Panc1 (cell line): ENCODE measurements around the gene SPO11. TPM values are rescaled to one million over a fixed set of nuclear protein-coding genes. Genes with fewer than 3 reads are reported as not detected.

Experiments used
- ATAC-seq: fragments of 200-7000 bp; cut with Tn5 transposase; 2 replicates; pipeline ENCODE4 v1.9.1; 2020; ENCODE audit warnings: mild to moderate bottlenecking, moderate library complexity
- BruUV-seq: library from RNA; stranded (reverse); fragments of 400-500 nt; replicated peaks from 2 replicates; lab custom pipeline; 2021; lab: Mats Ljungman, UMichigan
- CTCF ChIA-PET: fragments of 300-600 bp; sonication (Branson Sonifier 250); formaldehyde crosslinking; loops from one replicate; lab custom pipeline; 2022; ENCODE audit warnings: antibody characterized with exemption; lab: Charles Lee
- POLR2A ChIA-PET: fragments of 300-600 bp; sonication (Branson Sonifier 250); formaldehyde crosslinking; loops from one replicate; lab custom pipeline; 2022; ENCODE audit warnings: antibody characterized with exemption; lab: Charles Lee
- DNase-seq: peaks from one replicate; pipeline ENCODE4 v3.0.0-alpha.2; 2010; ENCODE audit warnings: low read depth, low spot score
- H3K27ac ChIP-seq: 2 replicates; pipeline ENCODE4 v1.5.1; 2011; ENCODE audit warnings: mild to moderate bottlenecking, low read length, inconsistent platforms
- H3K27me3 ChIP-seq: fragments of 200-500 bp; sonication (Bioruptor generic); 2 replicates; pipeline ENCODE4 v1.6.0; 2014; ENCODE audit warnings: low read length, inconsistent platforms; ENCODE audit not compliant: control insufficient read depth, insufficient read depth
- H3K36me3 ChIP-seq: fragments of 200-500 bp; sonication (Bioruptor generic); 2 replicates; pipeline ENCODE4 v1.5.1; 2014; ENCODE audit warnings: inconsistent platforms, mild to moderate bottlenecking, low read length, moderate library complexity; ENCODE audit not compliant: control insufficient read depth, insufficient read depth
- H3K4me1 ChIP-seq: 2 replicates; pipeline ENCODE4 v1.5.1; 2011; ENCODE audit warnings: inconsistent platforms, mild to moderate bottlenecking, low read length, moderate library complexity; ENCODE audit not compliant: control insufficient read depth, insufficient read depth
- H3K4me3 ChIP-seq, 2 experiments: 2 replicates each; pipeline ENCODE4 v1.5.1; 2011 to 2012; ENCODE audit warnings: low read depth in 2 of 2, low read length in 2 of 2, mild to moderate bottlenecking in 2 of 2, inconsistent platforms in 1 of 2, moderate library complexity in 1 of 2
- H3K9me3 ChIP-seq: fragments of 200-500 bp; sonication (Bioruptor generic); 2 replicates; pipeline ENCODE4 v1.5.1; 2014; ENCODE audit warnings: low read depth, mild to moderate bottlenecking, inconsistent platforms, low read length, moderate library complexity; ENCODE audit not compliant: control insufficient read depth, insufficient read depth
- CTCF ChIP-seq: fragments of 450-650 bp; IDR thresholded peaks from 2 replicates; pipeline ENCODE4 v1.5.1; 2017; ENCODE audit warnings: mild to moderate bottlenecking
- POLR2AphosphoS5 ChIP-seq: IDR thresholded peaks from 2 replicates; pipeline ENCODE4 v1.6.1; 2012; ENCODE audit warnings: mild to moderate bottlenecking, low read depth, low read length, moderate library complexity
- REST ChIP-seq, 2 experiments: IDR thresholded peaks; 2 replicates each; pipeline ENCODE4 v1.6.1; 2011 to 2012; ENCODE audit warnings: low read depth in 2 of 2, control low read depth in 1 of 2, low read length in 1 of 2, mild to moderate bottlenecking in 1 of 2, moderate library complexity in 1 of 2; ENCODE audit not compliant: insufficient read depth in 1 of 2
- SIN3A ChIP-seq: IDR thresholded peaks from 2 replicates; pipeline ENCODE4 v1.6.1; 2012; ENCODE audit warnings: low read depth, mild to moderate bottlenecking, low read length, moderate library complexity, borderline replicate concordance; ENCODE audit not compliant: insufficient read depth
- TCF7L2 ChIP-seq: IDR thresholded peaks from 2 replicates; pipeline ENCODE4 v1.6.1; 2011; ENCODE audit warnings: mild to moderate bottlenecking, low read depth, low read length, inconsistent platforms
- in situ Hi-C: cut with HindIII; loops from 2 replicates; pipeline ENCODE4 v1.10.0; 2016; ENCODE audit warnings: low sequenced_read_pairs, low pct_unique_long_range_greater_than_20kb
- intact Hi-C: fragments of 100-400 bp; cut with micrococcal nuclease; formaldehyde crosslinking; loops from one replicate; pipeline ENCODE4 v1.10.0; 2022; ENCODE audit not compliant: unreplicated experiment
- total RNA-seq: library from RNA; stranded (reverse); gene quantifications from one replicate; pipeline ENCODE4 v1.2.1, GENCODE V29; 2021; ENCODE audit not compliant: unreplicated experiment

The SPO11 gene
- total RNA-seq, 1 experiment from 2014 or later: not detected

GRCh38 chr20:57316795-57317201 lies 12.8 kb upstream of the SPO11 start:
- intact Hi-C loops: no loop called here
- ChIA-PET CTCF (no interaction called here), POLR2A (no interaction called here)
- in situ Hi-C loops: no loop called here
- TF ChIP-seq POLR2AphosphoS5 (no peak), SIN3A (no peak), CTCF (no peak), TCF7L2 (no peak), REST (IDR thresholded peaks at IDR 0.05; ENCODE audit: insufficient read depth in 1 of 2, low read depth in 2 of 2, low read length in 1 of 2) (no peak)
- DNase-seq (no peak), ATAC-seq (no peak)
- Histone ChIP-seq H3K36me3 (no peaks in the 10 kb centered on the region), H3K4me1 (no peaks in the 10 kb centered on the region), H3K27ac (no peak overlapping the region), H3K9me3 (no peaks in the 10 kb centered on the region), H3K4me3 (no peak overlapping the region), H3K27me3 (peaks cover 15% of the 10 kb centered on the region)
- no TSS peak for BruUV-seq

GRCh38 chr20:57317316-57317788 lies 12.3 kb upstream of the SPO11 start:
- Histone ChIP-seq H3K4me3 (no peak overlapping the region), H3K36me3 (no peaks in the 10 kb centered on the region), H3K4me1 (no peaks in the 10 kb centered on the region), H3K27ac (no peak overlapping the region), H3K9me3 (no peaks in the 10 kb centered on the region), H3K27me3 (peaks cover 11% of the 10 kb centered on the region)
- ATAC-seq (no peak), DNase-seq (no peak)
- TF ChIP-seq REST (IDR thresholded peaks at IDR 0.05; ENCODE audit: insufficient read depth in 1 of 2, low read depth in 2 of 2, low read length in 1 of 2) (no peak), CTCF (no peak), SIN3A (no peak), POLR2AphosphoS5 (no peak)
- ChIA-PET POLR2A (no interaction called here), CTCF (no interaction called here)
- intact Hi-C loops: no loop called here
- in situ Hi-C loops: no loop called here
- BruUV-seq: no TSS peak
